Activated CD4-positive, alpha-beta T cell treated with anti-CD3 and anti-CD28 coated beads for 24 hours (primary cell): ENCODE data around the gene CFAP58.

Experiments
- DNase-seq, 2 donors: peaks; one replicate each; pipeline ENCODE4 v3.0.0-alpha.2; 2020; ENCODE audit warnings: low read depth in 2 of 2

Gene CFAP58

DNA sequence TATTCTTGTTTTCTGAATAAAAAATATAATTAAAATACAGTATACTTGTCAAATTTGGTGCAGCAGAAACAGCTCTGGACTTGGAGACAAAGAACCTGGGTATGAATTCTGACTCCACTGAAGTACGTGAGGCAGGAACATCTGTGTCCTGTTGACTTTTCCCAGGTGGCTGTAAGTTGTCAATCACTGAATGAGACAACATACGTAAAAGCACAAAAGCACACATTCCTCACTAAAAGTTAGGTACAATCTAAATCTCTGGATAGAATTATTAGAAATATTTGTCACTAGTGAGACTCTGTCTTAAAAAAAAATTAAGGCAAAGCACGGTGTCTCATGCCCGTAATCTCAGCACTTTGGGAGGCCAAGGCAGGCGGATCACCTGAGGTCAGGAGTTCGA lies 18.1 kb downstream of the CFAP58 start:
- no peak for DNase-seq

- no peak for DNase-seq
Measured at GRCh38 chr10:104374591-104374990, 21.0 kb downstream of the CFAP58 start.

DNA sequence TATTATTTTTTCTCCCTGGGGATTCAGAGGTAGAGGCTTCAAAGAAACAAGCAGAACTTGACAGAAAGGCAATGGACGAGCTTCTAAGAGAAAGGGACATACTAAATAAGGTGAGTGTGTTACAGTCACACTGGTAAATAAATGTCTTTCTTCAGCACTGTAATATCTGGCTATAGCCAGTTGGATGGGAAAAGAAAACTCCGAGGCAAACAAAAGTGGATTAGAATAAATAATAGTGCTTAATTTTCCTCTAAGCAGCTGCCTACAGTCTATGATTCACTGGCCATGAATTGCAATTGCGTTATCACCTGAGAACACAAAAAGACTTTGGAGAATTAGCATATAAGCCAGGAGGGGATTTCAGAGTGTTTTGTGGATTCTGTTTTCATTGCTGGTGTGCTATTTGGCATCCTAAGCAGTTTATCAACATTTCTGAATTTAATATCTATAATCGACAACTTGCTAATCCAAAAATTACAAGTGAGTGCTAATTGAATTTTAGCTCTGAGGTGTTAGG lies 23.2 kb downstream of the CFAP58 start:
- DNase-seq: no peak

DNA sequence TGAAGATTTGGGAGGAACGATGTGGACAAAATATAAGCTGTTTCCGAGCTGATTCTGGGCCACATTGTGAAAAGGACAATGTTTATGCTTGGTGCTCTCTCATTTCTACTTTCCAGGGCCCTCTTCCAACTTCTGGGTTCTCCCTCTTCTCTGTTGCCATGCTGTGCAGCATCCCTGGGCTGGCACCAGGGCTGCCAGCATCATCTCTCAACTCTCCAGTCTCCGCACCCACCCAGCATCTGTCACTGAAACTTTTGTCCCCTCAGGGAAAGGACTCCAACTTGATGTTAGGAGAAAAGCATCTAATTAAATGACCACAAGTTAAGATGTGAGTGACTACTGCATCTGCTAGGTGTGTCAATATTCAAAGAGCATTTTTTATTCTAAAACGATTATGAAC lies 26.7 kb downstream of the CFAP58 start:
- DNase-seq: no peak

DNA sequence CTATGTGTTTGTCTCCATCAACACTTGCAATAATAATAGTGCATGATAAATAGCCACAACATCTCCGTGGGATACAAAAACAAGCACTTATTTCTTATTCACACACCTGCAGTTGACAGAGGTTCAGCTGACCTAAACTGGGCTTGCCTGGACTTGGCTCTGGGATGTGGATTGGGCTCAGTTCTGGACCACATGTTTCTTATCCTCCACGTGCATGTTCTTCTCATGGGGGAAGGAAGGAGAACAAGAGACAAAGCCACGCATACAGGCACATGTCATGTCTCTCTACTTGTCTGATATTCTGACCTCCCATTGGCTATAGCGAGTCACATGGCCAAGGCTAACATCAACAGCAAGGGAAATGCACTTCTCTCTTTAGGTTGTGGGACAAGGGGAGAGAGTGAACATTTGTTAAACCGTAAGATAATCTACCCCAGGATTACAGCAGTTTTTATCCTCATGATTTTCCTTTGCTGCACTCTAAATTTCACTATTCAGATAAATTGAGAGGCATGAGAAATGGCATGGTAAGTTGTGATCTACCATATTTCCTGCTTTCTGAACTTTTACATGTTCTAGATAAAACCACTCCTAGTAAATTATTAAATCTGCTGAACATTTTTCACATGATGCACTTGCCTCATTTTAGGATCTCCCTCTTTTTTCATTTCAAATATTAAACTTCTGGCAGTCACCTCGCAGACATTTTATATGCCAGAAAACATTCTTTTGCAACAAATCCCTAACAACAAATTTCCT lies 33.7 kb downstream of the CFAP58 start:
- DNase-seq: no peak

DNA sequence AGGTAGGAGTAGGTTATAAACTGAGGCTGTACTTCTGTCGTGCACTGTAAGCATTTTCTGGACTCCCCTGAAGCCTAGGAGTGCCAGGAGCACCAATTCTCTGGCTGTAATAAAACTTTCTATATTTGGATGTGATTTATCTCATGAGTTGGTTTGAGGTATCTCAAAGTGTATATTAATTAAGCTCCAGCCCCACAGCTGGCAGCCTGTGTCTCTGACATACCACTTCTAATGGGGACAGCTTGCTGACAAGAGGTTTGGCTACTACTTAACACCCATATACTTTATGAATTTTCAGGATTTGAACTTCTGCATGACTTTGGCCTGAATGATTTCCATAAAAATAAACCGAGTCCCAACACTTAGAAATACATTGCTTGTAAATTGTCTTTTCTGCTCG lies 35.2 kb downstream of the CFAP58 start:
- no peak for DNase-seq

DNA sequence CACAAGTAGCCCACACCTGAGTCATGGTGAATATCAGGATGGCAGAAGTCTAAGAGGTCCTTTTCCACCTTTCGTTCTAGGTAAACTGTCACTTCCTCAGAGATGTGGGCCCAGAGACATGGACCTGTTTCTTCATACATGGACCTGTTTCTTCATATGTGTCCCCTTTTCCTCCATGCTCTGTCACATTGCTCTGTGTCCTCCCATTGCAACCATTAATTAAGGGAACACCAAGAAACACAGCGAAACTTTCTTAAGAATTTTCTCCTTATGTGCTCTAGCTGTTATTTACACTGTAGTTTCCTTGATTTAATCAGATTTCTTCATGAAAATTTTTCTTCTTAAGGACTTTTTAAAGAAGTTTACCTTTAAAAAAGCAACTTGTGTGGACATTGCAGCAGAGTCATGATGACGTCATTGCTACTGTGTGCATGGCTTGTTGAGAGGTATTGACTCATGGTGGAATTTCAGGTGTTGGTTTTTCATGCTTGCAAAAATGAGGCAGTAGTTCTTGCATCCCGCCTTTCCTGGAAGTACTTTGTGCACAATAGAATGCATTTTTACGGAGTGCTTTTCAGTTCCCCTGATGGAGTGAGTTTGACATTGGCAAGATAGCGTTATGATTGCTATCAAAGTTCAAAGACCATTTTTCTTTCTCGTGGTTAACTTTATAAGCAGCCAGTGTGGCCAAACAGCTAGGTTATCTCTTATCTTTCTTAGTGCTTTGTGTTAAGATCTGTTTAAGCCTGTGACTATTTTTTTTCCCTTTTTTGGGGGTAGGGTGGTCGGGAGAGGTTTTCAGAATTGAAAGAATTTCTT lies 37.7 kb downstream of the CFAP58 start:
- no peak for DNase-seq

- DNase-seq: no peak
Measured at GRCh38 chr10:104391969-104392296, 38.3 kb downstream of the CFAP58 start.

DNA sequence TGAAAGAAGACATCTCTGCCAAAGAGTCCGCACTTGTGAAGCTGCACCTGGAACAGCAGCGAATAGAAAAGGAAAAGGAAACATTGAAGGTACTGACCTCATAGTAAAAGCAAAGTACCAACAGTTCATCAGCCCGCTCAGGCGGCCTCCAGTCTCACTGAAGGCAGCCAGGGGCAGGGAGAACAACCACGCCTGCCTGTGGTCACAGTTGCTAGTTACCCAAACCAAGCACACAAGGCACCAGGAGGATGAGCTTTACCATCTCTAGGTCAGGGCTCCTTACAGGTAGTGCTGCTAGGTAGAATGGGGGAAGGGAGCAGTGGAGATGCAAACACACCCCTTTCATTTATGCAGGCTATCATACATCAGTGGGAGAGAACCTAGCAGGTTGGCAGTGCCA lies 39.8 kb downstream of the CFAP58 start:
- no peak for DNase-seq

GRCh38 chr10:104396581-104396980 lies 42.9 kb downstream of the CFAP58 start:
- no peak for DNase-seq

DNA sequence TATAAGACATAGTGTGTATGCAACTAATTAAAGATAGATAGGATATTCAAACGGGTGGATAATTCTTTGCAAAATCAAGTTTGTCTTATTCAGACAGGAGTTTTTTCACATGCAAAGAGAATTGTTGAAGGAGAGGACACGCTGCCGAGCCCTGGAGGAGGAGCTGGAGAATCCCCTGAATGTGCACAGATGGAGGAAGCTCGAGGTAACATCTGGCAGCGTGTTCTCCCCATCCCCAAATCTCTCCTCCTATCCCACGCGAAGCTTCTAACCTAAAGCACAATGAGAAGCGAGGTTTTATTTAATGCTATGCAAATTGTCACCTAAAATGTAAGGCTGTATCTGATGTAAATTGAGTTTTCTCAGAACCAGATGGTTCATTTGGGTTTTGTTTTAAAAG lies 50.0 kb downstream of the CFAP58 start:
- DNase-seq: no peak

DNA sequence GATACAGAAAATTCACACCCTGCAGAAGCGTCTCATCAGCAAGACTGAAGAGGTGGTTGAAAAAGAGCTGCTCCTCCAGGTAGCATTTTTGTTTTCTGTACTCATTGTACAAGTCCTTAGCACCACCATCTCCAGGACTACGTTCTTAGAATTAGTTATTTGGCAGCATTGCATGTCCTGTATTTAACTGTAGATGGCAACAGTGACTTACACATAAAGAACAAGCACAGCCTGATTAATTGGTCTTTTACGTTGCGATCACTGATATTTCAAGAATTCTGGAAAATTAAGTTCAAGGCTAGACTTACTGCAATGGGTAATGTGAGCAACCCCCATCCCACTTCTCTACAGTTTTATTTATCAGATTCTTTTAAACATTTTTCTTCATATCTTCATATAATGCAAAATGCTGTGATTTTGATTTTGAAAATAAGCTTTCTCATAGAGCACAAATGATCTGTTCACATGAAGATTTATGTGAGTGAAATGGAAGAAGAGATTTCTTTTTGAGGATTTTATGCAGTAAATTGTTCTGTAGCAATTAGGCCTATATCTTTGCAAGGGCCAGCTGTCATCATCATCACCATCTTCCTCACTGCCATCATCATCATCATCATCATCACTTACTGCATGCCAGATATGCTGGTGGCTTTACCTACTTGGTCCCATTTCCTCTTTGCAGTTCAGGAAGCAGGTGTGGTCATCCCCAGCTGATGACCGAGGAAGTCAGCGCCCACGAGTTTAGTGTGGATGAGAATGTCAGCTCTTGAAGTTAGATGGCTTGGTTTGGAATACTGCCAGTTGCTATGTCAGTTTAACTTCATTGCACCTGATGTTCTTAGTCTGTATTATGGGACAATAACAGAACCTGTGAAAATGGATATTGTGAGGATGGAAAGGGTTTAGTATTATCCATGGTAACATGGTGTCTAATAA lies 53.4 kb downstream of the CFAP58 start:
- no peak for DNase-seq

DNA sequence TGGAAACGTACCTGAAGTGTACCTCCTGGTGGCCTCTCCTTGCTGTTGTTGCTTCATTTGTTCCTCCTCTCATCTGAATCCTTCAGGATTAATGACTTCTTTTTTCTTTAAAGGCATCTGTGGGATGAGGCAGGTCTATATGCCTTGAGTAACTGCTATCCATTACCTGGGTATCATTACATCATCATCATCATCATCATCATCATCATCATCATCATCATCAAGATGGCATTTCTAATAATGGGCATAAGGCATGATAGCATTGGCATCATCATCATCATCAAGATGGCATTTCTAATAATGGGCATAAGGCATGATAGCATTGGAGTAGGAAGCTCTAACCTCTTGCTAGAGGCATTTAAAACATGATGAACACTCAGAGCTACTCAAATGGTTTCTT lies 59.9 kb downstream of the CFAP58 start:
- DNase-seq: no peak

- no peak for DNase-seq
Measured at GRCh38 chr10:104415526-104416165, 62.0 kb downstream of the CFAP58 start.

DNA sequence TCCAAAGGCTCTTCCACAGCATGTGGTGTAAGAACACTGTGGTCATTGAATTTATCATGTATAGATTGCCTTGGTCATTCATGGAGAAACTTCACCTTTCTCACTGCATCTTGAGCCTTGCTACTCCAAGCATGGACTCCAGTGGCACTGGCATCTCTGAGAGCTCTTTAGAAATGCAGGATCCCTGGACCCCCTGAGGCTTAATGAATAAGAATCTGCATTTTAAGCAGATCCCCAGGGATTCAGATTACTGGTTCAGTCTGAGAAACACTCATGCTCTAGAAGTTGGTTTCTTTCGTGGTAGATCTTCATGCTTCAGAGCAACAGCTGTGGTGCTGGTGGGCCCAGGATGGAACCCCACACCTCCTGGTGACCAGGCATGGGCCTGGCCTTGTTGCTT lies 63.2 kb downstream of the CFAP58 start:
- no peak for DNase-seq

GRCh38 chr10:104417637-104418292 lies 64.1 kb downstream of the CFAP58 start:
- DNase-seq: no peak

- no peak for DNase-seq
Measured at GRCh38 chr10:104424719-104425118, 71.1 kb downstream of the CFAP58 start.

- no peak for DNase-seq
Measured at GRCh38 chr10:104427989-104428388, 74.4 kb downstream of the CFAP58 start.

DNA sequence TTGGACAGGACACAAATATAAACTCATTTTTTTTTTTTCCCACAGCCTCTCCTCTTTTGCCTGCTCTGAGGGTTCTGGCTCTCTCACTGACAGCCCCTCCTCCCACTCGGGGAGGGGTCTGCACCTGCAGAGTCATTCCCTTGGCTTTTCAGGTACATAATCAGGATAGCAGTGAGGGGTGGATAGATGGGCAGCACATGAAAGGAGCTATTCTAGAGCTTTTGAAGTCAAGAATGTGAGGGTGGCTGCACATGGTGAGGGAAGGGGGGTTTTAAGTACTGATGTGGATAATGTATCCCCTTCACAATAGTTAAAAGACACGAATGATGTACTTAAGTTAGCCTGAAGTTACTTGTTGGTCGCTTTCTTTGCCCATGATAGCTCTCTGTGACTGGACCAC lies 76.2 kb downstream of the CFAP58 start:
- DNase-seq: no peak

- no peak for DNase-seq
Measured at GRCh38 chr10:104430360-104430759, 76.7 kb downstream of the CFAP58 start.

DNA sequence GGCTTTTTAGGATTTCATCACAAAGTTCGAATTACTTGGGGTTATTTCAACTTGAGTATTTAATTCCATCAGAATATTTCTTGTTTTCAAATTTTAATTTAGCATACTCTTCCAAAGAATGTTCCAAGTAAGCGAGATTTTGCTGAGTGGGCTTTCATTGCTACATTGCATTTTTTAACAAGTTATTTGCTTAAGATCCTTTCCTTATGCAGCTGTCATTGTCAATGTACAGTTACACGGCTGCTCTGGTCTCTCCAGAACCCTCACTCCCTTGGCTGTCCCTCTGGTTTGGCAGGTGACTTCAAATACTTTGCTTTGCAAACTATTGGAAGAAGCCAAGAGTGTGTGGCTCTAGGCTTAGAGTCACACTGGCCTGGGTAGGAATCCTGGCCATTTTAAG lies 80.0 kb downstream of the CFAP58 start:
- no peak for DNase-seq
